Measurements from ENCODE around the gene CDC25B. TPM values are rescaled to one million over a fixed set of nuclear protein-coding genes. Genes with fewer than 3 reads are reported as not detected.
"Not testable (repeated sequence)": the region's sequence is repeated elsewhere in the genome, so short reads cannot be mapped to it uniquely, and the experiment has no call there.

The CDC25B gene
- total and polyA plus RNA-seq, 3 experiments from 2014 or later = 61.6 to 81.6 (median 78.0) TPM

GRCh38 chr20:3786665-3787323 is 9.3 kb upstream of the CDC25B start, which contains the start of gene CENPB:
TSS of gene CENPB (minus strand) at chr20:3786740. CDS start at chr20:3786483, 257 bp downstream.
- ChIA-PET POLR2A (interaction anchor here (0.5 to 3.4 kb wide), 13 partner anchors 9 to 68 kb away, joined by 3 to 37 read pairs (median 5); partner anchors contain the start of genes ADISSP, AP5S1 and CDC25B), CTCF (interaction anchor here (0.7 to 16.8 kb wide), 18 partner anchors 8 to 297 kb away, joined by 3 to 262 read pairs (median 4); partner anchors contain the start of genes ADISSP, AP5S1 and CDC25B)
- H3K27me3 Mint-ChIP-seq = no peaks in the 10 kb centered on the region
- peaks cover 29 to 39% (median 34%) of the 10 kb centered on the region in 3 donors for H3K4me1 Mint-ChIP-seq
- peak within 1 kb of the TSS; percentile 75 to 88 (median 83) for H3K4me3 Mint-ChIP-seq
- H3K9me3 ChIP-seq (ENCODE audit: low read length) = no peaks in the 10 kb centered on the region
- peak within 1 kb of the TSS; percentile 46 for H3K4me3 ChIP-seq (ENCODE audit: low read length)
- H3K9me3 Mint-ChIP-seq = no peaks in the 10 kb centered on the region
- H3K27me3 ChIP-seq (ENCODE audit: insufficient read depth, low read length, poor library complexity, severe bottlenecking) = no peaks in the 10 kb centered on the region
- H3K36me3 ChIP-seq (ENCODE audit: insufficient read depth, low read length) = no peaks in the 10 kb centered on the region
- DNase-seq = peak; percentile 87 to 92 (median 89)
- peaks cover 23% of the 10 kb centered on the region for H3K4me1 ChIP-seq (ENCODE audit: insufficient read depth, low read length)
- H3K36me3 Mint-ChIP-seq = peaks cover 0 to 5% (median 3%) of the 10 kb centered on the region in 3 donors
- H3K27ac ChIP-seq (ENCODE audit: low read depth, low read length) = peak within 1 kb of the TSS; percentile 16
- peak within 1 kb of the TSS; percentile 68 to 92 (median 85) for H3K27ac Mint-ChIP-seq

DNA sequence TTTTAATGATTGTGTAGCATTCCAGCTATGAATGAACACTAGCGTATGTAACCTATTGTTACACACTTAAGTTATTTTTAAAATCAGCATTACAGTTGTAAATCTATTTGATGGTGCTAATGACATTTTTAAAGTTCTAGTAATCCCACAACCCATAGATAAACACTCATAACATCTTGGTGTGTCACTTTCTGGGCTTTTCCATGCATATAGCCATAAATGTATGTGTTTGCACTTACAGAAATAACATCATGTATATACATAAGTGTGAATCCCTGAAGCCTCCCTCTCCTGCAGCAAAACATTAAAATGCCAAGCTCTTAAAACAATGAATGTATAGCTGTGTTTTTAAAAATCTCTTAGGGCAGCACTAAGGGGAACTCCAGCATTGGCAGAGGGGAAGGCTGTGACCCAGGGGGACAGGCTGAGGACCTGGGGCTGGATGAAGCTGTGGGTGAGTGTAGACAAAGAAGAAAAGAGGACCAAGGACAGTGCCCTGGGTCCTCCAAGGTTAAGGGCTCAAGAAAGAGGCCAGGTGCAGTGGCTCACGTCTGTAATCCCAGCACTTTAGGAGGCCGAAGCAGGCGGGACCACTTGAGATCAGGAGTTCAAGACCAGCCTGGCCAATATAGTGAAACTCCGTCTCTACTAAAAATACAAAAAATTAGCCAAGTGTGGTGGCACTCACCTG is 8.6 kb upstream of the CDC25B start:
- ChIA-PET CTCF (interaction anchor here (0.7 to 16.8 kb wide), 7 partner anchors 9 to 67 kb away, joined by 3 to 262 read pairs (median 5); partner anchors contain the start of genes ADISSP and AP5S1), POLR2A (interaction anchor here (0.6 to 3.4 kb wide), 9 partner anchors 8 to 66 kb away, joined by 3 to 37 read pairs (median 5); partner anchors contain the start of genes ADISSP, AP5S1 and CDC25B)
- peak overlapping the region; percentile 6 to 92 (median 79) for H3K27ac Mint-ChIP-seq
- peak overlapping the region; percentile 69 to 88 (median 73) for H3K4me3 Mint-ChIP-seq
- peaks cover 26 to 36% (median 31%) of the 10 kb centered on the region in 3 donors for H3K4me1 Mint-ChIP-seq
- H3K36me3 ChIP-seq (ENCODE audit: insufficient read depth, low read length) = no peaks in the 10 kb centered on the region
- H3K27me3 Mint-ChIP-seq = no peaks in the 10 kb centered on the region
- no peak overlapping the region for H3K27ac ChIP-seq (ENCODE audit: low read depth, low read length)
- H3K9me3 Mint-ChIP-seq = no peaks in the 10 kb centered on the region
- H3K4me3 ChIP-seq (ENCODE audit: low read length) = peak overlapping the region; percentile 46
- peaks cover 0 to 5% (median 3%) of the 10 kb centered on the region in 3 donors for H3K36me3 Mint-ChIP-seq
- no peak for DNase-seq
- H3K4me1 ChIP-seq (ENCODE audit: insufficient read depth, low read length) = peaks cover 23% of the 10 kb centered on the region
- H3K9me3 ChIP-seq (ENCODE audit: low read length) = no peaks in the 10 kb centered on the region
- no peaks in the 10 kb centered on the region for H3K27me3 ChIP-seq (ENCODE audit: insufficient read depth, low read length, poor library complexity, severe bottlenecking)

DNA sequence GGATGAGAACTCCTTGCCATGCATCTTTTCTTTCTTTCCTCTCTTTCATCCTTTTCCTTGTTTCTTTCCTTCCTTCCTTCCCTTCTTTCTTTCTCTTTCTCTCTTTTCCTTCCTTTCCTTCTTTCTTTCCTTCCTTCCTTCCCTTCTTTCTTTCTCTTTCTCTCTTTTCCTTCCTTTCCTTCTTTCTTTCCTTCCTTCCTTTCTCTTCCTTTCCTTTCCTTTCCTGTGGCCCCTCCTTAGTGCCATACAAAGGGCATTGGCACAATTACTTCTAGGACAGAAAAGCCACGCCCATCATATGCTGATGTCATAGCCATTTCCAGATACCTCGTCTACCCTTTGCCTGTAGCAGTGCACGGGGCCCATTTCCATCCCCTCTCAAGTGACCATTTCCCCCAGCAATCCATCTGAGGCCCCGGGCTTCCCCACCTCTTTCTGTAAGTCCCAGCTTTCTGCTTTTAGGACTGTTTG is 7.4 kb upstream of the CDC25B start:
- DNase-seq = no peak
- Mint-ChIP-seq H3K4me1 (peaks cover 22 to 32% (median 26%) of the 10 kb centered on the region in 3 donors), H3K9me3 (no peaks in the 10 kb centered on the region), H3K36me3 (peaks cover 0 to 5% (median 3%) of the 10 kb centered on the region in 3 donors), H3K4me3 (peak overlapping the region in 5 of 7 donors; percentile 64 to 90 (median 84)), H3K27me3 (no peaks in the 10 kb centered on the region), H3K27ac (peak overlapping the region in 7 of 8 donors; percentile 52 to 96 (median 88))
- Histone ChIP-seq H3K9me3 (ENCODE audit: low read length) (no peaks in the 10 kb centered on the region), H3K36me3 (ENCODE audit: insufficient read depth, low read length) (no peaks in the 10 kb centered on the region), H3K4me1 (ENCODE audit: insufficient read depth, low read length) (peaks cover 23% of the 10 kb centered on the region), H3K27ac (ENCODE audit: low read depth, low read length) (no peak overlapping the region), H3K27me3 (ENCODE audit: insufficient read depth, low read length, poor library complexity, severe bottlenecking) (no peaks in the 10 kb centered on the region), H3K4me3 (ENCODE audit: low read length) (no peak overlapping the region)
- ChIA-PET POLR2A (interaction anchor here (0.6 kb wide), 1 partner anchor 90 kb away, joined by 5 read pairs; no protein-coding TSS in a partner anchor), CTCF (interaction anchor here (16.8 kb wide), 1 partner anchor 30 kb away, joined by 262 read pairs; the partner anchor contains the start of gene AP5S1)

- not testable (repeated sequence) for H3K36me3 ChIP-seq (ENCODE audit: insufficient read depth, low read length); H3K4me3 ChIP-seq (ENCODE audit: low read length); H3K9me3 Mint-ChIP-seq; H3K27me3 ChIP-seq (ENCODE audit: insufficient read depth, low read length, poor library complexity, severe bottlenecking); H3K36me3 Mint-ChIP-seq; H3K9me3 ChIP-seq (ENCODE audit: low read length); H3K27me3 Mint-ChIP-seq; H3K27ac ChIP-seq (ENCODE audit: low read depth, low read length); DNase-seq
- Mint-ChIP-seq H3K4me3 (peak overlapping the region in 2 of 7 donors; percentile 73 to 90), H3K4me1 (peaks cover 23 to 32% (median 26%) of the 10 kb centered on the region in 3 donors), H3K27ac (peak overlapping the region in 5 of 8 donors; percentile 40 to 92 (median 52))
- POLR2A ChIA-PET = interaction anchor here (0.6 kb wide), 2 partner anchors 63 to 90 kb away, joined by 3 to 5 read pairs; no protein-coding TSS in a partner anchor
- peaks cover 23% of the 10 kb centered on the region for H3K4me1 ChIP-seq (ENCODE audit: insufficient read depth, low read length)
- CTCF ChIA-PET = interaction anchor here (16.8 kb wide), 1 partner anchor 29 kb away, joined by 262 read pairs; the partner anchor contains the start of gene AP5S1
Measured at GRCh38 chr20:3789201-3789600, 6.9 kb upstream of the CDC25B start.

DNA sequence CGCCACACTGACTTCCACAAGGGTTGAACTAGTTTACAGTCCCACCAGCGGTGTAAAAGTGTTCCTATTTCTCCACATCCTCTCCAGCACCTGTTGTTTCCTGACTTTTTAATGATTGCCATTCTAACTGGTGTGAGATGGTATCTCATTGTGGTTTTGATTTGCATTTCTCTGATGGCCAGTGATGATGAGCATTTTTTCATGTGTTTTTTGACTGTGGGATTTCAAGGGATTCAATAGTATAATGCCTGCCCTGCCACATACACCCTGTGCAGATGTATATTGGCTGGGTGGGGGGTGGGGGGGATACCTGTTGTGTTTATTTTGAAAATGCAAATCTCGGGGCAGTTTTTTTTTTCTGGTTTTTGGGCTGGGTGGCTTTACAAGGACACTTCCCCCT is 1.9 kb upstream of the CDC25B start:
- H3K4me3 ChIP-seq (ENCODE audit: low read length); H3K27me3 Mint-ChIP-seq; H3K9me3 ChIP-seq (ENCODE audit: low read length); H3K9me3 Mint-ChIP-seq; DNase-seq; H3K36me3 ChIP-seq (ENCODE audit: insufficient read depth, low read length); H3K27me3 ChIP-seq (ENCODE audit: insufficient read depth, low read length, poor library complexity, severe bottlenecking); H3K27ac ChIP-seq (ENCODE audit: low read depth, low read length); POLR2A ChIA-PET: not testable (repeated sequence)
- Mint-ChIP-seq H3K27ac (peak overlapping the region in 2 of 8 donors; percentile 40 to 57), H3K4me1 (peaks cover 24 to 32% (median 30%) of the 10 kb centered on the region in 3 donors), H3K4me3 (peak overlapping the region in 4 of 7 donors; percentile 8 to 41 (median 26)), H3K36me3 (peaks cover 12 to 32% (median 15%) of the 10 kb centered on the region in 3 donors)
- CTCF ChIA-PET = interaction anchor here (1.5 to 3.5 kb wide), 4 partner anchors 9 to 61 kb away, joined by 5 to 44 read pairs (median 18); partner anchors contain the start of genes AP5S1 and CENPB
- peaks cover 22% of the 10 kb centered on the region for H3K4me1 ChIP-seq (ENCODE audit: insufficient read depth, low read length)

- H3K27ac ChIP-seq (ENCODE audit: low read depth, low read length) = peak overlapping the region; percentile 89
- H3K4me3 ChIP-seq (ENCODE audit: low read length) = peak overlapping the region; percentile 92
- POLR2A ChIA-PET = interaction anchor here (1.5 to 2.1 kb wide), 3 partner anchors 16 to 27 kb away, joined by 6 to 20 read pairs (median 11); partner anchors contain the start of gene ADISSP
- DNase-seq = peak in 1 of 5 donors; percentile 42
- peaks cover 8% of the 10 kb centered on the region for H3K36me3 ChIP-seq (ENCODE audit: insufficient read depth, low read length)
- H3K27me3 Mint-ChIP-seq = peaks cover 0 to 3% of the 10 kb centered on the region in 2 donors
- peak overlapping the region; percentile 94 to 99 (median 96) for H3K27ac Mint-ChIP-seq
- H3K4me1 ChIP-seq (ENCODE audit: insufficient read depth, low read length) = peaks cover 28% of the 10 kb centered on the region
- H3K36me3 Mint-ChIP-seq = peaks cover 12 to 39% (median 19%) of the 10 kb centered on the region in 3 donors
- peak overlapping the region; percentile 89 to 96 (median 93) for H3K4me3 Mint-ChIP-seq
- no peaks in the 10 kb centered on the region for H3K27me3 ChIP-seq (ENCODE audit: insufficient read depth, low read length, poor library complexity, severe bottlenecking)
- no peaks in the 10 kb centered on the region for H3K9me3 ChIP-seq (ENCODE audit: low read length)
- CTCF ChIA-PET = interaction anchor here (1.5 to 3.5 kb wide), 5 partner anchors 9 to 60 kb away, joined by 5 to 44 read pairs (median 10); partner anchors contain the start of genes AP5S1 and CENPB
- no peaks in the 10 kb centered on the region for H3K9me3 Mint-ChIP-seq
- H3K4me1 Mint-ChIP-seq = peaks cover 31 to 38% (median 37%) of the 10 kb centered on the region in 3 donors
Measured at GRCh38 chr20:3794701-3795420, 1.2 kb upstream of the CDC25B start.
